ENCODE data around the gene SOS2.

GRCh38 chr14:50127802-50128201 lies 103.6 kb downstream of the SOS2 start:
- TF ChIP-seq CTCF (optimal IDR thresholded peaks at IDR 0.05 in 1 of 3, IDR thresholded peaks at IDR 0.05 in 1 of 3, conservative IDR thresholded peaks at IDR 0.05 in 1 of 3; ENCODE audit: extremely low read depth in 1 of 3, insufficient read depth in 2 of 3, low read length in 3 of 3) (no peak), EZH2 (IDR thresholded peaks at IDR 0.05; ENCODE audit: low read length) (no peak)

Measured in keratinocyte (primary cell).